Measurements from ENCODE around the gene LRRC8B.
A peak's percentile ranks its signal among the peaks of the same experiment; 100 is the strongest.

The LRRC8B gene

DNA sequence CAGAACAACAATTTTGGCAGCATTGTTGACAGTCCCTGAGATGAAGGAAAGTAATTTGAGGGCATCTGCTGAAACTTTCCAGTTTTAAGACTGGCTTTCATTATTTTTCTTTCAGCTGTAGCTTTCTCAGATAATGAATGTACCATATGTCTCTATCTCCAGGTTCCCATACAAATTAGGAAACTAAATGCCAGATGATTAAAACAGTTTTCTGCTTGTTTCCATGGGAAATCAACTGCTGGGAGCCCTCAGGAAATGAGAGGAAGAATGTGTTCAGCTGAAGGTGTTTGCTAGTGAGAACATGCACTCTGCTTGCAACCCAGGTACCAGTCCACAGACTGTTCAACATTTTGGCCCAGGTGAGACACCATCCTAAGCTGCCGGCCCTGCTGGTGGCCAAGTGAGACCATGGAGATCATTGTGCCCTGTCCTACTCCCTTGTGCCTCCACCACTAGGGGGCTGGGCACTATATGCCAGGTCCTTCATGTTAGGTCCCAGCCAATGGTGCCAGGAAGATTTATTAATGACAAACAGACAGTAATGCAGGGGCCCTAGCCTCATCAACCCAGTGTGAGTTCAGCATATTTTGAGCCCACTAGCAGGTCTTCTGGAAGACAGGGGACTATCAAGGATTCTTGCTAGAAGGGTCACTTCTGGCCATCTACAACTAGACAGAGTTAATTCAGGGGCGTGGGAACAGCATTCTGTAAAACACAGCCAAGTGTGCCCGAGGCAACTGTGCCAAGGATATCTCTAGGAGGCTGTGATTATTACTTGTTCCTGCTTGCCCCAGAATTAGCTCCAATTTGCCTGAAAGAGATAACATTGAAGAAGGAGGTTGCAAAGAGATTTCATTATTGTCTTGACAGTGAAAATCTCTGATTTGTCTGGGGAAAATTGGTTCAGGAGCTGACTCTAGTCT is 91.3 kb downstream of the LRRC8B start:
- peak; percentile 67 for TF ChIP-seq CTCF (IDR thresholded peaks at IDR 0.05; ENCODE audit: low read depth, low read length, missing control alignments)
- H3K4me3 ChIP-seq (ENCODE audit: low read depth, low read length): no peak overlapping the region
- DNase-seq (ENCODE audit: low read depth): no peak

DNA sequence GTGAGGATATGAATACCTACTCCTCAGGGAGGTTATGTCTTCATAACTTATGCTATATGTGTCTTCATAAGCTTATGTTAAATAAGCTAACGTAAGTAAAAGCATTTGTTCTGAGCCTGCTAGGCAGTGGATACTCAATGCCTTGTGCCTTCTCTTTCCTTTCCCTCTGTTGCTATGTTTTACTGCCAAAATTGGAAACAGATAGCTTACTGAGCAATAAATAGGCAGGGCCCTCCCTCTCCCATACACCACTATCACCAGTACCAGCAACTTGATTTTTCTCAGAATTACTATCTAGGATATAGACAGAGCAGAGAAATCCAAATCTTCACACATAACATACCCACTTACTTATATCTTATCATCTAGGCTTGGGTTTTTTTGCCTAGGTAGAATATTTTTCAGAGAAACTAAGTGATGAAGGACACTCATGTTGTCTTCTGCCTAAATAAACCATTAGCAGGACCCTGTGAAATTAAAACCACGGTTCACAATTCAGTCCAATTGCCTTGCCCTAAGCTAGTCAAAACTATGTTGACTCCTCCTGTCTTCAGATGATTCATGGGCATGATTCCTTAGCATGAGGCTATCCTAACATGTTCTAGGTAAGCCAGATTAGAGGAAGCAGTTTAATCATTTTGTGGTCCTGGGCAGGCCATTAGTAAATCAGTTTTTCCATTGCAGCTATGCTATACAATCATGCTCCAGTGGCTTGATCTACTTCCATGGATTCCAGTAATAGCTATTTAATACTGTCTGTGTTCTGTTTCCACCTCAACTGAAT is 92.4 kb downstream of the LRRC8B start:
- no peak overlapping the region for H3K4me3 ChIP-seq (ENCODE audit: low read depth, low read length)
- TF ChIP-seq CTCF (IDR thresholded peaks at IDR 0.05; ENCODE audit: low read depth, low read length, missing control alignments): no peak

GRCh38 chr1:89620664-89621063 is 96.0 kb downstream of the LRRC8B start:
- no peak overlapping the region for H3K4me3 ChIP-seq (ENCODE audit: low read depth, low read length)
- DNase-seq (ENCODE audit: low read depth): no peak
- no peak for TF ChIP-seq CTCF (IDR thresholded peaks at IDR 0.05; ENCODE audit: low read depth, low read length, missing control alignments)

More for the DNA sequence above, 92.4 kb downstream of the LRRC8B start:
- no peak for DNase-seq (ENCODE audit: low read depth)

- no peak overlapping the region for H3K4me3 ChIP-seq (ENCODE audit: low read depth, low read length)
- no peak for TF ChIP-seq CTCF (IDR thresholded peaks at IDR 0.05; ENCODE audit: low read depth, low read length, missing control alignments)
- DNase-seq (ENCODE audit: low read depth): no peak
Measured at GRCh38 chr1:89622895-89623294, 98.3 kb downstream of the LRRC8B start.

DNA sequence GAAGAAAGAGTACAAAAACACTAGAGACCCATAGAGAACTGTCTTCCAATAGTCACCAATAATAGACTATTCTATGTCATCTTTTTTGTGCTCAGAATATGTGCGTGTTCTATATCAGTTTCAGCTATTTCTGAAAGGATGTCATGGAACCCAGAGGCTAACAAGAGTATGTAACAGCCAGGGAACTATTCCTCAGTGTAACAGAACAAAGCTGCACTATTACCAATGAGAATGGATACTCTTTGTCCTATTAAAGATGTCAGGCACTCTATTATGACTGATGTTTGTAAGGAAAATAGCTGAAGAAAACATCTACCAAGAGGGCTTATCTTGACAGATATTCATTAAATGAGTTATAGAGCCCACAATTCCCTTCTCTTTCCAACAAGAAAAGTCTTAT is 99.7 kb downstream of the LRRC8B start:
- TF ChIP-seq CTCF (IDR thresholded peaks at IDR 0.05; ENCODE audit: low read depth, low read length, missing control alignments): no peak
- DNase-seq (ENCODE audit: low read depth): no peak
- no peak overlapping the region for H3K4me3 ChIP-seq (ENCODE audit: low read depth, low read length)

DNA sequence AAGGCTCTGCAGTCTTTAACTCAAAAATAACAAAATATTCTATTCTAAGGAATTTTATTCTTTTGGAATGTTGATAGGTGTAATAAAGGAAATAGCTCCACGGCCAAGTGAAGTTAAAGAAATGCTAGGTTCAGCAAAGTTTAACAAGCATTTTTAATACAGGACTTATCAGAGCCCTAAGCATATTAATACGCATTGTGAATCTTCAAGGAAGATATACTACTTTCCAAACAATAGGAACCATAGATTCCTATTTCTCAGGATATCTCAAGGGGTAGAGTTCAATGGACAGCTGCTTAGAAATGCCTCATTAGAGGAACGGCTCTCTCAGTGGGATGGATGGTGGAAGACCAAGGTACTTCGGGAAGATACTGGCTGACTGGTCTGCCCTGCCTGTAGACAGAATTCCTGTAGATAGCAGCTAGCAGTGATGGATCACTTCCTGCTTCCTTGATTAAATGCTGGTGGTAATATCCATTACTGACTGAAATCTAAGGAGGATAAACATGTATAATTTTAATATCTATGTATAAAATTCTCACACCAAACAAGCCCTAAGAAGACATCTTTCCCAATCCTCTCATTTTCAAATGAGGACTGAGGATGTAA is 100.2 kb downstream of the LRRC8B start:
- no peak for DNase-seq (ENCODE audit: low read depth)
- no peak for TF ChIP-seq CTCF (IDR thresholded peaks at IDR 0.05; ENCODE audit: low read depth, low read length, missing control alignments)
- H3K4me3 ChIP-seq (ENCODE audit: low read depth, low read length): no peak overlapping the region

Measured in GM12864 (cell line).